Activated CD4-positive, alpha-beta T cell treated with anti-CD3 and anti-CD28 coated beads, Interleukin-10, Interleukin-2, amounts not matched to agents 100 ng/mL and 50 ng/mL, durations not matched to agents 16 hours and 8 hours (primary cell): ENCODE data around the gene TIAM2.

Source experiments
- DNase-seq: peaks from one replicate; pipeline ENCODE4 v3.0.0-alpha.2; 2020

Gene TIAM2

DNA sequence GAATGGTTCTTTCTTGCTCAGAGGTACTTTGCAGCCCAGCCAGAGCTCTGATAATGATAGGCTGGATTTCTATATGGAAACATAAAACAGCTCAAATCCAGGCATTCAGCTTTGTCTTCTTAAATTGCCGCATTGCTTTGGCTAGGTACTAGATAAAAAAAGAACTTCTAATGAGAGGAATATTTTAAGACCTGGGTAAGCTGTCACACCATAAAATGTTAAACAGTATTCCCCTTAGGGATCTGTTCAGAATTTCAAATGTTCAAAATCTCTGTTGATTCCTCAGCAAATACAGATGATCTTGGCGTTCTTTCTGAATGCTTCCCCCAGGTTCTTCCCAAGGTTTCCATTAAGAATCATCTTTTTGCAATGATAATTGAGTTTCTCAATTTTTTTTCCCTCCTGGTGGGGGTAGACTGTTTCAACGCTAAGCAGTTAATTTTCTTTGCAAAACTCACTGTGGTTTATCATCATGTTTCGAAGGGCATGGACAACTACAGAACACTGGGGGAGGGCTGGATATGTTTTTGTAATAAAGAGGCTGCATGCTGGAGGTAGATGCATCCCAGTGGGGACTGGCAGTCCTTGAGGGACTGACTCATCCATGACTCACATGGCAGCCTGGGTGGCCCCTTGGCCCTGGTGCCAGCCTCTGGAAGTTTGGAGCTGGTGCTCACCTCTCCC lies 31.0 kb downstream of the TIAM2 start:
- DNase-seq: no peak

GRCh38 chr6:155026706-155027045 lies 31.6 kb downstream of the TIAM2 start:
- DNase-seq: no peak

DNA sequence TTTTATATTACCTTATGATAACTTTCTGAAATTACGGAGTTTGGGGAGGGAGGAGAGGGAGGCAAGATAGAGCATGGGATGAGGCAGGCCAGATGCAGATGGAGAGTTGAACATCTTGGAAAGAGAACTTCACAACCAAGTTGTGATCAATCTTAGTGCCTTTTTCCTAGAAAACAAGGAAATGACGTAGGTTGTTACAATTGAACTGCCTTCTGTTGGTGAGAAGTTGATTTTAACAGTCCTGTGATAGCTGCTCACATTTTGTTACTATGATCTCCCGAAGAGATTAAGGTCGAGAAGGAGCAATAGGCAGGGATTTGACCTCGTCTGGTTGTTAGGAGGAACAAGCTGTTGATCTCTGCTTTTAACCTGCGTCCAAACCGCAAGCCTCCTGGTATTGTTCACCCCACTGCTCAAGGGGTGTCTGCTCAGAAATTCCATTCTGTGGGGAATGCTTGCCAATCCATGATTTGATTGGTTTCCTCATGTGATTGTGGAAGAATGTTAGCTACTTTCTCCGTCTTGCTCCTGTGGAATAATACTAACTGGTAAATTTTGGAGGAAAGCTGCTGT lies 35.1 kb downstream of the TIAM2 start:
- no peak for DNase-seq

GRCh38 chr6:155031091-155031490 lies 36.0 kb downstream of the TIAM2 start:
- no peak for DNase-seq

GRCh38 chr6:155033021-155033791 lies 38.1 kb downstream of the TIAM2 start:
- no peak for DNase-seq

GRCh38 chr6:155036907-155037306 lies 41.8 kb downstream of the TIAM2 start:
- no peak for DNase-seq

DNA sequence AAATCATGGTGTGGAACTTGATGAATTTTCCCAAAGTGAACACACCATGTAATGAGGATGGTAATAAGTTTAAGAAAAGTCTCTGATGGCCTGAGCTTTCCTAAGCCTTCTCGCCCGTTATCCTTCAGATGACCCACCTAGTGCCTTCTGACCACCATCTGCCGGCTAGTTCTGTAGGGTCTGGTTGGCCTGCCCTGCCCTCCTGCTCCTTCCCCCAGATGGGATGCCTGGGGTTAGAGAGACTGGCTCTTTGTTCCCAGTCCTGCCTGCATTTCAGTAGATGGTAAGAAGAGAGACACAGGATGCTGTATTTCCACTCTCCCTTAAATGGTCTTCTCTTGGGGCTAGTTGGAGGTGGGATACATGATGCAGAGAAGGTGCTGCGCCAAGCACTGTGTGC lies 43.0 kb downstream of the TIAM2 start:
- DNase-seq: no peak

GRCh38 chr6:155038527-155038926 lies 43.4 kb downstream of the TIAM2 start:
- DNase-seq: no peak

DNA sequence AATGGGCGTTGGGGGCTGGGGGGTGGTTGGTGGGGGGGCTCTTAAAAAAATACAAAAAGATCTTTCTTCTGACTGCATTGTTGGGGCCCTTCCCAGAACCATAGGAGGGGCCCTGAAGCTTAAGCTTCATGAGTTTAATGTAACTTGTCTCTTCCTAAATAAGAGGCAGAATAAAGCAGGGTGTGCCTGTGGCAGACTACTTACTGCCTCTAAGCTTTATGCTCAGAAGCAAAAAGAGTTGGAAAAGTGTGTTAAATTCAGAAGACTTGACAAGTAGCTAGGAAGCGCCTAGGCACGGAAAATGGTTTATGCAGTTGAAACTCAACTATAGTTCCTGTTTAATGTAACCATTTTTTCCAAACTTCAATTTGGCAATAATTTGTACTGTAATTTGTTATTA lies 44.5 kb downstream of the TIAM2 start:
- DNase-seq: no peak

DNA sequence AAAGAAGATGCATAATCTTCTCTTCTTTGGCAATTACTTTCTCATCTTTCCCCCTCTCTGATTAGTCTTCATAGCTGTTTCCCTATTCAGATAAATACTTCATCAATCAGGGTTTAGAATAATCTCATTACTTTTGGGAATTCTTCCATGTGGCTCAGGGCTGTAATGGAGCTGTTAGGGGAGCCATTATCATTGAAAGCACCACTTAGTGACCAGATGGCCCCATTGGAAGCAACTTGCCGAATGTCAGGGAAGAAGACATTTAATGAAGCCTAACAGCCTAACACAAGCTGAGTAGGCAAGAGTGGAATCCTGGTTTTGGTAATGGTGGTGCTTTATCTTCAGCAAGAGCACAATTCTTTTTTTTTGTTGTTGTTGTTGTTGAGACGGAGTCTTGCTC lies 45.0 kb downstream of the TIAM2 start:
- no peak for DNase-seq

GRCh38 chr6:155040901-155041650 lies 46.0 kb downstream of the TIAM2 start:
- DNase-seq: no peak

GRCh38 chr6:155041741-155042279 lies 46.7 kb downstream of the TIAM2 start:
- no peak for DNase-seq

GRCh38 chr6:155042983-155043382 lies 47.9 kb downstream of the TIAM2 start:
- no peak for DNase-seq

- no peak for DNase-seq
Observed at GRCh38 chr6:155045561-155046404, 50.7 kb downstream of the TIAM2 start.

DNA sequence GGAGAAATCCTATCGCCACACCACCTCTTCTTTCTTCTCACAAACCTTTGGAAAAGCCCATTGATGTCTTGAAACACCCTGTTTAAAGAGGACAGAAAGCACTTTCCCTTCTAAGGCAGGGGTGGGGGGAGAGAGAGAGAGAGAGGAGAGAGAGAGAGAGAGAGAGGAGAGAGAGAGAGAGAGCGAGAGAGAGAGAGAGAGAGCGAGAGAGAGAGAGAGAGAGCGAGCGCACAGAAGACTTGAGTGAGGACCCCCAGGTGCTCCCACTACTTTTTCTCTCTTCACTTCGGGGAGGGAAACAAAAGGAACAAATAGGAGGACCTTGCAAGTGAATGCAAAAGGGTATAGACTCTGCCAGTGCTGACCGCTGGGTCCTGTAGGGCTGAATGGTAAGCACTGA lies 52.4 kb downstream of the TIAM2 start:
- no peak for DNase-seq

GRCh38 chr6:155050311-155050710 lies 55.2 kb downstream of the TIAM2 start:
- peak; percentile 90 for DNase-seq

DNA sequence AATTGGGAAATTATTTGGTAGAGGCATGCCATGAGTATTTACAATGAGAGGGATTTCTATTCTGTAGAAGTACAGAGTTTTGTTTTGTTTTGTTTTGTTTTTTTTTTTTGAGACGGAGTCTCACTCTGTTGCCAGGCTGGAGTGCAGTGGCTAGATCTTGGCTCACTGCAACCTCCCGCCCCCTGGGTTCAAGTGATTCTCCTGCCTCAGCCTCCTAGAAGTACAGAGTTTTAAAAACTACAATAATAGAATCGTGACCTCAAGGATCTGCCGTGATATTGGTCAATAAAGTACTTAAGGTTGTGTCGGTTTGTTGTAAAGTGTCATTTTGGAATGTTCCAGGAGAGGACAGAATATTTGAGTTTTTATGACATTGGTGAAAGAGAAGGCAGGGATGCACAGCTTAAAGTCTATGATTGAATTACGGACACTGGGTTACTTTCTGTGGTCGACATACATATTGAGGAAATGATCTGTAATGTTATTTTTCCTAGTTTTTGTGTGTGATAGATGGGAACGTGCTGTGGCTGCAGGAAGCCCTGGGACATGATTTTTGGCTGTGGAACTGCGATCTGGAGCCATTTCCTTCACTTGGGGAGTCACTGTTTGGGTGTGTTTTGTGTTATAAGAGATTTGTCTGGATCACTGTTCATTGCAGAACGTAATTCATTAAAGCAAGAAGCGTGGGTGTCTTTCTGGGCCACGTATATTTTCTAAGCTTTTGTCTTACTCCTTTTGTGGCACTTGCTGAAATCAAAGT lies 59.6 kb downstream of the TIAM2 start:
- DNase-seq: no peak

GRCh38 chr6:155055729-155056128 lies 60.6 kb downstream of the TIAM2 start:
- DNase-seq: peak; percentile 61

GRCh38 chr6:155056756-155057155 lies 61.6 kb downstream of the TIAM2 start:
- no peak for DNase-seq

DNA sequence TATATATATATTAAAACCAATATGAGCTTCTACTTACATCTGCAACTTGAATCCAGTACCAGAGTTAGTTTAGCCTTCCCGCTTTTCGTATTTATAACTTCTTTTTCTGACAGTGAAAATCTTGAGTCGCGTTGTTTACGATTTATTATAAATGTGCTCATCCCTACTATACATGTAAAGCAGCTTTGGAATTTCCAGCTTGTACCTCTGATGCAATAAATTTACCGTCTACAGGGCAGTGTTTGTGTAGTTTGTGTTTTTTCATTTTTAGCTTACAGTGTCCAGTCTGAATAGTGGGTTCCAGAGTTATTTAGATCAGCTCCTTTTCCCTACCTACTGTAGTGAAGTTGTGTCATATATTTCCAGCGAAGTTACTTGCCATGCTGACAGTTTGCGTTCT lies 66.3 kb downstream of the TIAM2 start:
- DNase-seq: no peak

GRCh38 chr6:155062866-155063341 lies 67.8 kb downstream of the TIAM2 start:
- no peak for DNase-seq
